T-helper 1 cell (primary cell): ENCODE measurements around the gene ELOVL3.
"Not testable (repeated sequence)": the region's sequence is repeated elsewhere in the genome, so short reads cannot be mapped to it uniquely, and the experiment has no call there.

Source experiments
- DNase-seq, 5 donors: peaks; one replicate each; pipeline ENCODE4 v3.0.0-alpha.2; 2012 to 2020

The ELOVL3 gene

GRCh38 chr10:102227050-102227449 lies 951 bp downstream of the ELOVL3 start:
- no peak for DNase-seq

DNA sequence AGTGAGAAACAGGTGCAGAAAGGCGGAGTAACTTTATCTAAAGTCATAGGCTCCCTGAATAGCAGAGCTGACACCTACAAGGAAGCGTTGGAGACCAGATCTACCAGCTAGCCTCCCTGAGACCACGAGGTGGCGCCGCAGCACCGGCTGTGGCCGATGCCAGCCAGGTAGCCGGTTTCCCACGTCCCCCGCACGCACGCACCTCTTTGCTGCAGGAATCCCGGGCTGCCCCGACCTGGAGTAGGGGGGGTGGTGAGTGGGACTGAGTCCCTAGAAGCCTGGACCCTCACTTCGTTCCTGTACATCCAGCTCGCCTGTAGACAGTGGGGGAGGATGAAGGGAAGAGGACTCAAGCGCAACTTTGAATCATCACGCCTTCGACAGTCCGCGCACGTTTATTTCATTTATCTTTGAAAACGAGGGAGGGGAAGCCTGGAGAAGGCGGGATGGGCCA lies 3.7 kb downstream of the ELOVL3 start:
- peak; percentile 64 to 86 (median 80) for DNase-seq

- DNase-seq: peak in 2 of 5 donors; percentile 16 to 26
Observed at GRCh38 chr10:102230264-102230860, 4.3 kb downstream of the ELOVL3 start.

DNA sequence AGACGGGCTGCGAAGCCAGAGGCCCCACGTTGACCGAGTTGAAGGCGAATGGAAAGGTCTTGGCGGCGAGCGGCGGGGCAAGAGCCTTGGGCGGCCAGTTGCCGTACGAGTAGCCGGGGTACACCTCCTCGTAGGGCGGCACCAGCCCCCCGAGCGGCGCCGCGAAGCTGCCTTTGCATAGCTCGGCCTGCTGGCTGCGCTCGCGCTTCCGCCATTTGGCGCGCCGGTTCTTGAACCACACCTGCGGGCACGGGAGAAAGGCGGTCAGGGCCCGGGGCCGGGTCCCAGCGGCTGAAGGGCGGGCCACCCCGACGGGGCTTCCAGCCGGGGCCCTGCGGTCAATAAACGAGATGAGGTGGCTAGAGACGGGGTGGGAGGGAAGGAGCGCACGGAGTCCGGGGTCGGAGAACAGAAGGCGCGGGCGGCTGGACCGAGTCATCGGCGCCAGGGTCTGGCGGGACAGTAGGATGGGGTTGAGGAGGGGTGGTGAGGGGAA lies 4.8 kb downstream of the ELOVL3 start:
- peak in 3 of 5 donors; percentile 41 to 53 (median 44) for DNase-seq

GRCh38 chr10:102231357-102232318 lies 5.5 kb downstream of the ELOVL3 start:
- DNase-seq: peak; percentile 44 to 69 (median 59)

DNA sequence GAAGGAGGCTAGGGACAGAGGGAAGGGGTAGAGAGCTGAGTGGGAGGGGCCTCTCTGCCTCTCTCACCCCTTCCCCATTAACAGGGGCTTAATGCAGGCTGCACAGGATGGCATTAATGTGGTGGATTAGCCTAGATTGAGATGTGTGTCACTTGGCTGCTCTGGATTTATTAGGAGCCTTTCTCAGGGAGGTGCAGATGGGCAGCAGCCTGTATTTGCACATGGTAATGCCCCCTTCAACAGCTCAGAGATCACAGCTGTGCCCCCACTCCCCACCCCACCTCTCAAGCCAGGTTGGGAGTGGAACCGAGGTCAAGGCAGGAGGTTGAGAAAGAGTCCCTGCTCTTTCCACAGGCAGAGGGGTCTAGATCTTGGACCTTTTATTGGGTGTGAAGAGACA lies 7.9 kb downstream of the ELOVL3 start:
- DNase-seq: no peak

GRCh38 chr10:102234888-102235597 lies 8.9 kb downstream of the ELOVL3 start:
- no peak for DNase-seq

- no peak for DNase-seq
Observed at GRCh38 chr10:102235598-102235920, 9.5 kb downstream of the ELOVL3 start.

GRCh38 chr10:102236006-102236405 lies 9.9 kb downstream of the ELOVL3 start:
- DNase-seq: no peak

GRCh38 chr10:102237711-102238252 lies 11.7 kb downstream of the ELOVL3 start:
- DNase-seq: no peak

DNA sequence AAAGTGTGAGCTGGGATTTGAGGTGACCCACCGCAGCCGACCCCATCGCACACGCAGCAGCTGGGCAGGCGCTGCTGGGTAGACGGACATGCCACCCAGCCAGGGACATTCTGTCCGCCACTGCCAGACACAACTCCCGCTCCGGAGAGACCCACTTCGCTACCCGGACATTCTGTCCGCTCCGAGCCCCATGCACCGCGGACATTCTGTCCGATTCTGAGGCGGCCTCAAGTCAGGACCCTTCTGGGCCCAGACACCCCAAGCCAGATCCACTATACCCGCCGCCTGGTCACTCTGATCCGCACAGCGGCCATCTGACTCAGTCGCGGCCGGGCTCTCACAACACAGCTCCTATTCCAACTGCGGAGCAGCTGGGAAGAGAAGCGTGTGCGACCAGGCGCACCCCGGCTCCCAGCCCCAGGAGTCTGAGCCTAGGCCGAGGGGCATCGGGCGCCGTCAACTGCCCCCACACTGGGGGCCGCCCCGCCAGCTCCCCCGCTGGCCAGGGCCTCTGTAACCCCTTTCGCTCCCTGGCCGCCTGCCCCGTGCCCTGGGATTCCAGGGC lies 14.4 kb downstream of the ELOVL3 start:
- no peak for DNase-seq

DNA sequence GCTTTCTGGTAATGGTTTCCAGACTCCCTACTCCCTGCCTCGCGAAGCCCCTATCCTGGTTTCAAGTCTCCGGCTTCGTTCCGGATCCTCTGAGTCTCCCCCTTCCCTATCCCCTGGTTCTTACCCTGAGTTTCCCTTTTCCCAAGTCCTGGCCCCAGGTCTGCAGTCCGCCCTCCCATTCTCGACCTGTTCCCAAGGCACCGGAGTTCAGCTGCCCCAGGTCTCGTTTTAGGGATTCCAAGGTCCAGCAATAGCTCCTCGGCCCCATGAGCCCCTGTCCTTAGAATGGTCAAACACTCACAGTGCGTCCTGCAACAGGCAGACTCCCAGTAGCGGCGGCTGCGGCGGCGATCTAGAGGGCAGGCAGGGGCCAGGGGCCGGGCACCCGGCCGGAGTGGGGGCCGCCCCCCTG lies 14.9 kb downstream of the ELOVL3 start:
- DNase-seq: no peak

DNA sequence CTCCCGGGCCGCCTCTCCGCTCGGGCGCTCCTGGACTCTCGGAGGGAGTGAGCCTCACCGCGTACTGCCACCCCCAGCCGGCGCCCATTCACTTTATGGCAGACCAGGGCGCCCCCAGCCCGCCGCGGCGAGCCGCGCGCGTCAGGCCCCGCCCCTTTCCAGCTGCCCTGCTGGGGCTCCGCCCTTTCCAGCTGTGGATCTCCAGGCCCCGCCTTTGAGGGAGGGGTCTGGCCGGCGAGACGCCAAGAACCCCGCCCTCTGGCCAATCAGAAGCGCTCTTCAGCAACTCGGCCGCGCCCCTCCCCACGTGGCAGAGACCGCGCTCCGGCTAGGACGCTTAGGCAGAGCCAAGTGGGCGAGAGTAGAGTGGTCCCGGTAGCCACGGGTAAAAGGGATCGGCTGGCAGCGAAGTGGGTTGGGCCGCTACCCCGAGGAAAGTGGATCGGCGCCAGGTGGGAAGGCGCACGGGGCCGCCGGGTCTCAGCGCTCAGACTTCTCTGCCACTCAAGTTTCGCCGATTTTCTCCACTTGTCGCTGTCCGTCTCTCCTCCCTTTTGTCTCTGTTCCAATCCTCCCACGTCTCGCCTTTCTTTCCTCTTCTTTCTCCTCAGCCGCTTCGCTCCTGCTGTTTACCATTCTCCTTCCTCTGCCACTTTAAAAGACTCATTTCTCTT lies 15.5 kb downstream of the ELOVL3 start, which contains the start of gene PITX3:
Gene PITX3, minus strand, starts transcription at position 69 of the 674 bp plus-strand sequence. CDS start 9,432 bp downstream, outside the sequence.
- peak; percentile 83 to 93 (median 86) for DNase-seq

DNA sequence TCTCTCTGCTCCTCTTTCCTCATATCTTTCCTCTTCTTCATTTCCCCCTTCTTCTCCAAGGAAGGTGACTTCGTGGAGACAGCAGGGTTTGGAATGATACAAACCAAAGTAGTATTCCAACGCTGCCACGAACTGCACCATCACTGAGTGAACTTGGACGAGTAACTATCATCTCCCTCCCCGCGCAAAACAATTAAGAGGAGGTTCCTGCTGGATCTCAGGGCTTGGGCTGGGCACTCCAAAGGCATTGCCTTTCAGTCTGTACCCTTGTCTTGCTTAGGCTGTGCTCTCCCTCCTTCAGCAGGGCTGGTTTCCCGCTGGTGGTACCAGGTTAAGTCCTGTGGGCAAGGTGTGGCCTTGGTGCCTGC lies 16.0 kb downstream of the ELOVL3 start:
- no peak for DNase-seq

DNA sequence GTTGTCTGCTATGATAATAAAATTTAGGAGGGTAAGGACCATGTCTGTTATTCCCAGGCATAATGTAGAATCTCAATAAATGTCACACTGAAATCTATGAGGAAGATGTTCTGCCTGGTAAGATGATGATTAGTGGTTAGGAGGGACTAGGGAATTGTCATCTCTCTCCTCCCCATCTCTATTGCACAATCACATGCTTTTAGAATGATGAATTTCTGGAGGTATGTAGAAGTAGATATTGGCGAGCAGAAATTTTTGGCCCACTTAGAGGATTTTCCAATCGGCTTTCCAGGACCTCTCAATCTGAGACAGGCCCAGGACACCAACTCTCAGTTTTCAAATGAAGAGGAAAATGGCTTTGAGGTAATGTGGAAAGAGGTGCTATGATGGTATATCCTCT lies 17.2 kb downstream of the ELOVL3 start:
- no peak for DNase-seq

DNA sequence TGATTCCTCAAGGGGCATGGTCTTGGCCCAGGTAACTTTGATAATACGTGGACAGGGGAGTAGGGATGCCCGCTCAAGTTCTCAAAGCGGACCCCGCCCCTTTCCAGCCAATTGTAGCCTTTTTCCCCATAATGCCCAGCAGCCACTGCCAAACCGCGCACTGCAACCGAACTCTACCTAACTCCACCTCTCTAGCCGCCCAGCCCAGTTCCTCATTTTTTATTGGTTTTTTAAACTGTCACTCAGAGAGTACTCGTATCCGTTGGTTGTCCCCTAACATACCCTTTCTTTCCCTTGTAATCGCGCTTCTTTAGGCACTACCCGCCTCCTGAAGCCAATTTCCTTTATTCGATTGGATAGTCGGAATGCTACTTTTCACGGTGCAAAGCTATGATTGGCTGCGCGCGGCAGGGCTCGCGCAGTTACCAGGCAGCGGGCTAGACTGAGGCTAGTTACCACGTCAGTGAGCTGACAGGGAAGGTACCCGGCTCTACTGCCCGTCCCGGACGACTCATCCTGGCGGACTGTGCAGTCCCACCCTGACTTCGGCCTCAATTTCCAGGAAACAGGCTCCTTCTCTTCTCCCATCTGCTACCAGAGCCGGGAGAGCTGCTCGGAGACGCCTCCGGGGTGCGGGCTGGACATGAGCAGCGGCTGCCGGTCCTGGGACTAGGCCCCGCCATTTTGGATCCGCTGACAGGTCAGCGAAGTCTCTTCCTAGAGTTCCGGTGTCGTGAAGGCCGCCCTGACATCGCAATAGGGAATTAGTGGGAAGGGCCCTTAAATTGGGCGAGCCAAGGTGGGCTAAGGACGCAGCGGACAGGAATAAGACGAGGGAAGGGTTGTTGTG lies 19.2 kb downstream of the ELOVL3 start, which contains the start of gene GBF1:
Gene GBF1, plus strand, starts transcription at position 451 of the 850 bp plus-strand sequence. CDS start 13,407 bp downstream, outside the sequence.
- peak; percentile 75 to 99 (median 85) for DNase-seq

DNA sequence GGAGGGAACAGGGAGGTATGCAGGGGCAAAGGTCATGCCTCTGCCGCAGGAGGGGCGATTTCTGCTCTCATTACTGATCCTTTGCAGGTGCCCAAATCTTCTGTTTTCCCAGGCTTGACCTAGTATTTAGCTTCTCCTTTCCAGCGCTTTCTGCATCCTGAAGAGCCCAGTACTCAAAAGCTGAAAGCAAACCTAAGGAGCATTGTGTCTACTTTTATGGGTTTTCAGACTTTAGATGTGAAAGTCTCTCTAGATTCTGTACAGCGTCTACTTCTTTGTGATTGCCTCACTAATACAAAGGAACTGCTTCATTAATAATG lies 19.8 kb downstream of the ELOVL3 start:
- no peak for DNase-seq

DNA sequence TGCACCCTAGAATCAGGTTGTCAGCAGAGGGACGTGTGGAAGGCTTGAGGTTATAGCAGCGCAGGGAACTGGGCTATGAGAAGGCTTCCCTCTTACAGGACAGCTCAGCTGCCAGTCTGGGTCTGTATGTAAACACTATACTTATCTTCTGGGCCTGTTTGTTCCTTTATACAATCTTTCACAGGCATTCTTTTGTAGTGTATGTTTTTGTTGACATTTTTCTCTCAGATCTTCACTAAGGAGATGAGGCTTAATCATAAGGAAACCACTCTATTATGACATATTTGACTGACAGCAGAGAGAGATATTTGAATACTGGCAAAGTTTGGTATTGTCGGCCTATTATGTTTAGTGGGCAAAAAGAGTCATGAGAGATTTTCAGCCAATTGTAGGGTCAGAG lies 20.2 kb downstream of the ELOVL3 start:
- DNase-seq: no peak

- DNase-seq: no peak
Observed at GRCh38 chr10:102247734-102248133, 21.6 kb downstream of the ELOVL3 start.

DNA sequence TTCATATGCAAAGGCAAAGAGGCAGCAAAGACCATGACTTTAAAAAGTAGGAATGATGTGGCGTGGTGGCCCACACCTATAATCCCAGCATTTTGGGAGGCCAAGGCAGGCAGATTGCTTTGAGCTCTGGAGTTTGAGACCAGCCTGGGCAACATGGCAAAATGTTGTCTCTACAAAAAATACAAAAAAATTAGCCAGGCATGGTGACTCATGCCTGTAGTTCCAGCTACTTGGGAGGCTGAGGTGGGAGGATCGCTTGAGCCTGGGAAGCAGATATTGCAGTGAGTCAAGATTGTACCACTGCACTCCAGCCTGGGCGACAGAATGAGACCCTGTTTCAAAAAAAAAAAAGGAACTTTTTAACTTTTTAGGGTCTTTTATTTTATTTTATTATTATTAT lies 26.4 kb downstream of the ELOVL3 start:
- not testable (repeated sequence) for DNase-seq

DNA sequence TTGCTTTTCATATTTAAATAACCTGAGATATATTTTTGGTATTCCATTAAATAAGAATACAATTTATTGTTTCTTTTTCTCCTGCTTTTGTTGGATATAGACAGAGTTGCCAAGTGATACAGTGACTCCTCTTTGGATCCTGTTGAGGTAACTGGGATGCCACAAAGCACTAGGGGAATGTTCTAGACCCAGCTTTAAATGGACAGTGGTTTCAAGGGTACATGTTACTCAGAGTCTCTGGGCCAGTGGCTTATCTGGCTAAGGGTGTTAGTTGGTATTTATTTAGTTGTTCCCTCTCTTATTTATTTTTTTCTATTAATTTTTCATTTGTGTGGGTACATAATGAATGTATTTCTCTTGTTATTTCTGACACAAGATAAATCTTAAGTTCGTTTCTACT lies 28.3 kb downstream of the ELOVL3 start:
- no peak for DNase-seq
